ENCODE results near the gene REV1.
"Not testable (repeated sequence)": the region's sequence is repeated elsewhere in the genome, so short reads cannot be mapped to it uniquely, and the experiment has no call there.

Gene REV1

GRCh38 chr2:99354825-99355224 lies 135.0 kb downstream of the REV1 start:
- not testable (repeated sequence) for H3K4me3 ChIP-seq (ENCODE audit: low read length in 2 of 2); H3K36me3 ChIP-seq (ENCODE audit: control insufficient read depth in 2 of 2, insufficient read depth in 2 of 2, low read length in 2 of 2); H3K4me1 ChIP-seq (ENCODE audit: control insufficient read depth, insufficient read depth, low read length); H3K27me3 ChIP-seq (ENCODE audit: control insufficient read depth in 1 of 2, insufficient read depth in 2 of 2, low read length in 2 of 2); H3K9ac ChIP-seq (ENCODE audit: low read length in 2 of 2); H3K9me3 ChIP-seq (ENCODE audit: control insufficient read depth in 2 of 2, low read length in 2 of 2); H3K27ac ChIP-seq (ENCODE audit: low read length)

GRCh38 chr2:99354070-99354469 lies 135.7 kb downstream of the REV1 start:
- H3K9me3 ChIP-seq (ENCODE audit: control insufficient read depth in 2 of 2, low read length in 2 of 2), result no peaks in the 10 kb centered on the region
- H3K27me3 ChIP-seq (ENCODE audit: control insufficient read depth in 1 of 2, insufficient read depth in 2 of 2, low read length in 2 of 2), result no peaks in the 10 kb centered on the region
- H3K4me1 ChIP-seq (ENCODE audit: control insufficient read depth, insufficient read depth, low read length), result no peaks in the 10 kb centered on the region
- H3K27ac ChIP-seq (ENCODE audit: low read length), result no peak overlapping the region
- H3K4me3 ChIP-seq (ENCODE audit: low read length in 2 of 2), result no peak overlapping the region
- no peak overlapping the region for H3K9ac ChIP-seq (ENCODE audit: low read length in 2 of 2)
- H3K36me3 ChIP-seq (ENCODE audit: control insufficient read depth in 2 of 2, insufficient read depth in 2 of 2, low read length in 2 of 2), result no peaks in the 10 kb centered on the region
